ENCODE data around the gene SPTBN1.

DNA sequence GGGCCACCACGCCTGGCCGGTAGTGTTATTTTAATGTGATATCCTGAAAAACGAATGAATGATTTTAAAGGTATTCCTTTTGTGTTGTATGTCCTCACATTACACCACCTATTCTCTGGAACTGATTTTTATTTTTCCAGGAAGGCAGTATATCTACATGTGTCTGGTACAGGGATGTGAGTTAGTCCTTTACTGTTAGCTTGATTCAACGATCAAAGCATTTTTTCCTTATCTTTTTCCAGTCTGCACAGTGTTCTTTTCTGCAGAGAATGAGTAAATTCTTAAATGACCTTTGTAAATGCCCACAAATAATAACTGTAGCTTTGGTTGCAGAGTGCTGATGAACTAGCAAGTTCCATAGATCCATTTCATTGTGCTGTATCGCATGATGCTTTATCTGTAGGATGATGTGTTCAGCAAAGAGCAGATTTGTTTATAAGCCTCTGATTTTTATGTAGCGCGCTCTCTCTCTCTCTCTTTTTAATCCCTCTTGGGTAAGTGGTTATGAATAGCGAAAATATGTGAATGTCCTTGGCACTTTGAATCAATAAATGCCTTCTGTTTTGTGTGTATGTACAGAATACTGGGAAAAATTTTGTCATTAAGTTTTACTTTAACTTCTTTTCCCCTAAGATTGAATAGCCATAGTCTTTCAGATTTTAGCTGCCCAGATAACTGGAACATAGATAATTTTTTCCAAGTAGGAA is 184.9 kb downstream of the SPTBN1 start:
- TF ChIP-seq, protein P1, sequence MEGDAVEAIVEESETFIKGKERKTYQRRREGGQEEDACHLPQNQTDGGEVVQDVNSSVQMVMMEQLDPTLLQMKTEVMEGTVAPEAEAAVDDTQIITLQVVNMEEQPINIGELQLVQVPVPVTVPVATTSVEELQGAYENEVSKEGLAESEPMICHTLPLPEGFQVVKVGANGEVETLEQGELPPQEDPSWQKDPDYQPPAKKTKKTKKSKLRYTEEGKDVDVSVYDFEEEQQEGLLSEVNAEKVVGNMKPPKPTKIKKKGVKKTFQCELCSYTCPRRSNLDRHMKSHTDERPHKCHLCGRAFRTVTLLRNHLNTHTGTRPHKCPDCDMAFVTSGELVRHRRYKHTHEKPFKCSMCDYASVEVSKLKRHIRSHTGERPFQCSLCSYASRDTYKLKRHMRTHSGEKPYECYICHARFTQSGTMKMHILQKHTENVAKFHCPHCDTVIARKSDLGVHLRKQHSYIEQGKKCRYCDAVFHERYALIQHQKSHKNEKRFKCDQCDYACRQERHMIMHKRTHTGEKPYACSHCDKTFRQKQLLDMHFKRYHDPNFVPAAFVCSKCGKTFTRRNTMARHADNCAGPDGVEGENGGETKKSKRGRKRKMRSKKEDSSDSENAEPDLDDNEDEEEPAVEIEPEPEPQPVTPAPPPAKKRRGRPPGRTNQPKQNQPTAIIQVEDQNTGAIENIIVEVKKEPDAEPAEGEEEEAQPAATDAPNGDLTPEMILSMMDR (IDR thresholded peaks at IDR 0.05): no peak
- no peak for TF ChIP-seq POLR2A (IDR thresholded peaks at IDR 0.05)
